Activated B cell treated with CpG ODN at 0.5 μM for 24 hours (primary cell): ENCODE results near the gene LAPTM4A. TPM values are rescaled to one million over a fixed set of nuclear protein-coding genes. Genes with fewer than 3 reads are reported as not detected.
A peak's percentile ranks its signal among the peaks of the same experiment; 100 is the strongest.

Source experiments
- ATAC-seq: fragments of 200-7000 bp; cut with Tn5 transposase; one replicate; pipeline ENCODE4 v1.10.0; 2021; ENCODE audit warnings: low read depth, mild to moderate bottlenecking, moderate library complexity
- CTCF ChIA-PET: fragments of 350-600 bp; sonication (Branson Sonifier 250); formaldehyde crosslinking; loops from one replicate; lab custom pipeline; 2021; ENCODE audit warnings: antibody characterized with exemption; lab: Charles Lee
- POLR2A ChIA-PET: fragments of 350-600 bp; sonication (Branson Sonifier 250); formaldehyde crosslinking; loops from one replicate; lab custom pipeline; 2021; ENCODE audit warnings: antibody characterized with exemption; lab: Charles Lee
- DNase-seq: peaks from one replicate; pipeline ENCODE4 v3.0.0; 2022
- H3K27ac Mint-ChIP-seq: one replicate; pipeline ENCODE4 v1.8.0; 2020; ENCODE audit warnings: mixed read lengths
- H3K27me3 Mint-ChIP-seq: one replicate; pipeline ENCODE4 v1.8.0; 2021; ENCODE audit warnings: mixed read lengths
- H3K36me3 Mint-ChIP-seq: one replicate; pipeline ENCODE4 v1.8.0; 2021; ENCODE audit warnings: low read depth, mixed read lengths
- H3K4me1 Mint-ChIP-seq: one replicate; pipeline ENCODE4 v1.8.0; 2021; ENCODE audit warnings: mixed read lengths
- H3K4me3 Mint-ChIP-seq: one replicate; pipeline ENCODE4 v1.8.0; 2020; ENCODE audit warnings: mild to moderate bottlenecking, mixed read lengths
- H3K9me3 Mint-ChIP-seq: one replicate; pipeline ENCODE4 v1.8.0; 2020; ENCODE audit warnings: mixed read lengths
- intact Hi-C: fragments of 100-400 bp; cut with micrococcal nuclease; formaldehyde crosslinking; loops from one replicate; pipeline ENCODE4 v1.15.1; 2024
- total RNA-seq: library from RNA; stranded (reverse); gene quantifications from 2 replicates; pipeline ENCODE4 v1.2.3, GENCODE V29; 2022
- TF ChIP-seq, protein P1 (sequence below): fragments of 200-600 bp; IDR thresholded peaks from one replicate; pipeline ENCODE4 v1.8.0; 2022; ENCODE audit warnings: antibody characterized with exemption, mild to moderate bottlenecking

Gene LAPTM4A
- total RNA-seq, 1 donor from 2014 or later: 47.2 TPM

DNA sequence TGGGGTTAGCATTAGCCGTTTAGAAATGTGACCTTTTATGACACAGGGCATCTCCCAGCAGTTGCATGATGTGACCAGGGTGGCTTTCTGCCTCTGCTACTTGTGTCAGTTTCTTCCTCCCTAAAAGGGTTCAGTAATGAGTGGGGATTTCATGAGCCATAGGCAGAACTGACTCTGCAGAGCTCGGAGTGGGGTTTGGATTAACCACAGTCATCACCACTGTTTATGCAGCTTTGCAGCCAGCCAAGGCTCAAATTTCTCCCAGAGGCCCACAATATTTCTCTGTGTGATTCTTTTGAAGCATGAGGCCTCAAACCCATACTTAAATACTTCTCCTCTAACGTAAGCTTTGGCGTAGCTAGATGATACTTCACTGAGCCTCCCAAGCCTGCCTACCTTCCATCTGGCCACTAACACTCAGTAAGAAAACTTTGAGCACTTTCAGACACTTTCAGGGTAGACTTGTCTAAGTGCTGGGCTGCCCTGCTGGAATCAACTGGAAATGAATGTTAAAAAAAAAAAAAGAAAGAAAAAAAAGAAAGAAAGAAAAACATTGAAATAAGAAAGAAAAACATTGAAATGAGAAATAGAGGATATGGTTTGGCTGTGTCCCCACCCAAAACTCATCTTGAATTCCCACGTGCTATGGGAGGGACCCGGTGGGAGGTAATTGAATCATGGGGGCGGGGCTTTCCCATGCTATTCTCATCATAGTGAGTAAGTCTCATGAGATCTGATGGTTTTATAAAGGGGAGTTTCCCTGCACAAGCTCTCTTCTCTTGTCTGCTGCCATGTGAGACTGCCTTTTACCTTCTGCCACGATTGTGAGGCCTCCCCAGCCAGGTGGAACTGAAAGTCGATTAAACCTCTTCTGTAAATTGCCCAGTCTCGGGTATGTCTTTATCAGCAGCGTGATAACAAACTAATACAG, 11.5 kb upstream of the LAPTM4A start:
- POLR2A ChIA-PET: interaction anchor here (0.9 to 1.7 kb wide), 2 partner anchors 11 to 73 kb away, joined by 3 to 4 read pairs; partner anchors contain the start of genes LAPTM4A and WDR35
- TF ChIP-seq, protein P1, sequence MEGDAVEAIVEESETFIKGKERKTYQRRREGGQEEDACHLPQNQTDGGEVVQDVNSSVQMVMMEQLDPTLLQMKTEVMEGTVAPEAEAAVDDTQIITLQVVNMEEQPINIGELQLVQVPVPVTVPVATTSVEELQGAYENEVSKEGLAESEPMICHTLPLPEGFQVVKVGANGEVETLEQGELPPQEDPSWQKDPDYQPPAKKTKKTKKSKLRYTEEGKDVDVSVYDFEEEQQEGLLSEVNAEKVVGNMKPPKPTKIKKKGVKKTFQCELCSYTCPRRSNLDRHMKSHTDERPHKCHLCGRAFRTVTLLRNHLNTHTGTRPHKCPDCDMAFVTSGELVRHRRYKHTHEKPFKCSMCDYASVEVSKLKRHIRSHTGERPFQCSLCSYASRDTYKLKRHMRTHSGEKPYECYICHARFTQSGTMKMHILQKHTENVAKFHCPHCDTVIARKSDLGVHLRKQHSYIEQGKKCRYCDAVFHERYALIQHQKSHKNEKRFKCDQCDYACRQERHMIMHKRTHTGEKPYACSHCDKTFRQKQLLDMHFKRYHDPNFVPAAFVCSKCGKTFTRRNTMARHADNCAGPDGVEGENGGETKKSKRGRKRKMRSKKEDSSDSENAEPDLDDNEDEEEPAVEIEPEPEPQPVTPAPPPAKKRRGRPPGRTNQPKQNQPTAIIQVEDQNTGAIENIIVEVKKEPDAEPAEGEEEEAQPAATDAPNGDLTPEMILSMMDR: no peak
- Mint-ChIP-seq H3K4me3 (no peak overlapping the region), H3K27me3 (peaks cover 8% of the 10 kb centered on the region), H3K36me3 (no peaks in the 10 kb centered on the region), H3K9me3 (peaks cover 6% of the 10 kb centered on the region), H3K4me1 (peaks cover 4% of the 10 kb centered on the region), H3K27ac (peak overlapping the region; percentile 43)
- CTCF ChIA-PET: interaction anchor here (1.8 kb wide), 1 partner anchor 48 kb away, joined by 5 read pairs; no protein-coding TSS in a partner anchor
- no peak for ATAC-seq
- intact Hi-C loops: no loop called here
- no peak for DNase-seq

DNA sequence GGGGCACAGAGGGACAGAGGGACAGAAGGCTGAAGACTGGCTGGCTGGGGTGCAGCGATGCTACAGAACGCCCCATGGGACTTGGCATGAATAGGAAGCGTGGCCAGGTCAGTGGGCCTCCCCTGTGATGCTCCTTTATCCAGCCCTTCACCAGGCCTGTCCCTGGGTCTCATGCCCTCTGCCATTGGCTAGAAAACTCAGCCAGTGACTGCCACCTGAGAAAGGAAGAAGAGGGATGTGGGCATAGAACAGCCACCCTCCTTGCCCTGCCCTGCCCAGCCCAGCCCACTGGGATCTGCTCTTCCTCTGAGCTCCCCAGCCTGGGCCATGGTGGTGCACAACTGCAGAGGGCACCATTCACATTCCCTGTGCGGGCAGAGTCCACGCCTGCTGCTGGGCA, 10.5 kb upstream of the LAPTM4A start:
- CTCF ChIA-PET: interaction anchor here (1.8 kb wide), 1 partner anchor 47 kb away, joined by 5 read pairs; no protein-coding TSS in a partner anchor
- intact Hi-C loops: no loop called here
- no peak for DNase-seq
- Mint-ChIP-seq H3K4me3 (no peak overlapping the region), H3K27me3 (peaks cover 13% of the 10 kb centered on the region), H3K36me3 (no peaks in the 10 kb centered on the region), H3K4me1 (peaks cover 4% of the 10 kb centered on the region), H3K9me3 (peaks cover 6% of the 10 kb centered on the region), H3K27ac (no peak overlapping the region)
- TF ChIP-seq, protein P1: no peak
- no peak for ATAC-seq
- POLR2A ChIA-PET: no interaction called here

DNA sequence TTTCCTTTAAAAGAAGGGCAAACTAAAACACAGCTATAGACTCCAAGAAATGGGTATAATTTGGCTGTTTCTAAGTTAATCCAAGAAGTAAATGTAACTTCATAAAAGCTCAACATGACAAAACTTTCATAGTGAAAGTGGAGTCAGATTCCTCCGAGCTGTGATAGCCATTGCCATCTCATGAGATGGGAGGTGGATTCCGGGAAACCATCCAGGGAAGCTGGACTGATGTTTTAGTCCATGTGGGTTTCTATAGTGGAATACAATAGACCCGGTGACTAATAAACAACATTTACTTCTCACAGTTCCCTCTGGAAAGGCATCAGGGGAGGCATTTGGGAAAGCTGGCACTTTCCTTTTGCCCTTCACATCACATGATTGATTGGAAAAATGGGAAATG, 10.0 kb upstream of the LAPTM4A start:
- intact Hi-C loops: no loop called here
- ChIA-PET POLR2A (interaction anchor here (0.6 kb wide), 1 partner anchor 1415 kb away, joined by 3 read pairs; no protein-coding TSS in a partner anchor), CTCF (no interaction called here)
- H3K9me3 Mint-ChIP-seq: peaks cover 6% of the 10 kb centered on the region
- H3K4me1 Mint-ChIP-seq: peaks cover 4% of the 10 kb centered on the region
- peaks cover 13% of the 10 kb centered on the region for H3K27me3 Mint-ChIP-seq
- DNase-seq: no peak
- H3K4me3 Mint-ChIP-seq: no peak overlapping the region
- no peak overlapping the region for H3K27ac Mint-ChIP-seq
- ATAC-seq: no peak
- no peaks in the 10 kb centered on the region for H3K36me3 Mint-ChIP-seq
- TF ChIP-seq, protein P1: no peak

DNA sequence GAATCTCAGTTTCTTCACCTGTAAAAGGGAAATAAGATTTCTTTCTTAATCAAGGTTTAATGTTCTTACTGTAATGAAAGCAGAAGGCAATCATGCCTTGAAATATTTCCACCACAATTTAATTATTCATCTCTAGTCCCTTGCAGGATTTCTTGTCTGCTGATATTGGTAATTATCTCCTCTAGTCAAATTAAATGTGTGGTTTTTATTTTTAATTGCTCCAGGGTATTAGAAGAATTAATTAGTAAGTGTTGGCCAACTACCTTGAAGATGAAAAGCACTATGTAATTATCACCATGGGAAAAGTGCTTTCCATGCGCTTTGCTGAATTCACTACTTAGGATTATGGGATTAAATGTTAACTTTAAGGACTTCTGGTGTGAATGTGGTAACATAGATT, 8.7 kb upstream of the LAPTM4A start:
- TF ChIP-seq, protein P1: no peak
- Mint-ChIP-seq H3K9me3 (peaks cover 6% of the 10 kb centered on the region), H3K4me3 (no peak overlapping the region), H3K27me3 (peaks cover 20% of the 10 kb centered on the region), H3K27ac (no peak overlapping the region), H3K36me3 (no peaks in the 10 kb centered on the region), H3K4me1 (peaks cover 4% of the 10 kb centered on the region)
- intact Hi-C loops: no loop called here
- ChIA-PET CTCF (no interaction called here), POLR2A (no interaction called here)
- no peak for ATAC-seq
- DNase-seq: no peak

DNA sequence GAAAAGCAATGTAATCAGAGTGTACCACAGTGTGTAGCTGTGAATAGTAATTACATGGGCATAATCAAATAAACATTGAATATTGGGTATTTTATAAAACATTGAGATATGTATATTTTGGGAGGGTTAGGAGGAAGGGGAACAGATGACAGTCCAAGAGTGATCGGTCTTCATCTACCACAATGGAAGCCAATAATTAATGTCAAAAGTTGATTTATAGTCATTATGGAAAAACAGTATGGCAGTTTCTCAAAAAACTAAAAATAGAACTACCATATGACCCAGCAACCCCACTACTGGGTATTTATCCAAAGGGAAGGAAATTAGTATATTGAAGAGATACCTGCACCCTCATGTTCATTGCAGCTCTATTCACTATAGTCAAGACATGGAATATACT, 5.8 kb upstream of the LAPTM4A start:
- Mint-ChIP-seq H3K36me3 (no peaks in the 10 kb centered on the region), H3K9me3 (no peaks in the 10 kb centered on the region), H3K27me3 (peaks cover 27% of the 10 kb centered on the region), H3K4me3 (no peak overlapping the region), H3K4me1 (no peaks in the 10 kb centered on the region), H3K27ac (no peak overlapping the region)
- ChIA-PET POLR2A (no interaction called here), CTCF (no interaction called here)
- TF ChIP-seq, protein P1: no peak
- intact Hi-C loops: no loop called here
- DNase-seq: no peak
- ATAC-seq: no peak
